LNCAP (cell line): ENCODE results near the gene POU3F1.

Experiments
- CTCF ChIP-seq: fragments of 450-650 bp; IDR thresholded peaks from 2 replicates; pipeline ENCODE4 v1.5.1; 2017; ENCODE audit warnings: mild to moderate bottlenecking

POU3F1 gene

DNA sequence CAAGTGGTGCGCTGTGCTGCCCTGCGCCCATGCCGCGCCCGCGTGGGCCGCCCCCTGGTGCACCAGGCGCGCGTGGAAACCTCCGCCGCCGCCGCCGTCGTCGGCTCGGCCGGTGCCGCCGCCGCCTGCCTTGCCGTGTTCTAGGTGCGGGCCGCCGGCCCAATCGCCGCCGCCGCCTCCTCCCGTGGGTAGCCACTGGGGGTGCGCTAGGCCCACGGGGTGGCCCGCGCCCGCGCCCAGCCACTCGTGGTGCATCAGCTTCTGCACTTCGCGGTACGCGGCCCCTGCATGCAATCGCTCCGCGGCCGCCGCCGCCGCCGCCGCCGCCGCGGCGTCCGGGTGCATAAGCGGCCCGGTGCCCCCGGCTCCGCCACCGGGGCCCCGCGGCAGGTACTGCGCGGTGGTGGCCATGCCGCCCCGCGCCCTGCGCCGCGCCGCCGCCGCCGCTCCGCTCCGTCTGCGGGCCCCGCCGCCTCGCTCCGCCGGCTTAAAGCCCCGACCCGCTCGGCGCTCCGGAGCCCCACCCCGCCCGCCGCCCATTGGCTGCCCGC lies at the start of gene POU3F1:
Gene POU3F1, minus strand, starts transcription at position 461 of the 551 bp plus-strand sequence. Its CDS starts 50 bp downstream, at position 411.
- no peak for TF ChIP-seq CTCF

DNA sequence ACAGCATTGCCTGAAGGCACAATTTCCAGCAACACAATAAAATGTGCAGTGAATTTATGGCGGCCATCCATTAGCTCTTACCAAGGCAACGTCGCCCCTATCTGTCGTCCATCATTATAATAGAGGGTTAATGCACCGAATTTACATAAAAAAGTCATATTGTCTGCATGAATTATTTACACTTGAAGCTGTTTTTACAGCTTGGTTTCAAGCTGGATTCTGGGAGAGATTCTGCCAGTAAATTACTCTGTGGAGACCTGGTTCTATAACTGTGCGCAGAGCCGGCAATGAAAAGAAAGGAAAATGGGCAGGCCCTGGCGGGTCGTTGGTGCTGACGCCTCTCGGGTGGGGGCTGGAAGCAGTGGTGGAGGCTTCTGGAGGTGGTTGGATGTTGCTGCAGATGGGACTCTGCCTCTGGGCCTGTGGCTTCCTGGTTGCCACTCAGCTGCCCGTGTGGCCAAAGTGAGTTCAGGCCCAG lies 48.9 kb upstream of the POU3F1 start:
- TF ChIP-seq CTCF, result no peak

GRCh38 chr1:38094711-38095290 lies 48.2 kb upstream of the POU3F1 start:
- TF ChIP-seq CTCF, result no peak

DNA sequence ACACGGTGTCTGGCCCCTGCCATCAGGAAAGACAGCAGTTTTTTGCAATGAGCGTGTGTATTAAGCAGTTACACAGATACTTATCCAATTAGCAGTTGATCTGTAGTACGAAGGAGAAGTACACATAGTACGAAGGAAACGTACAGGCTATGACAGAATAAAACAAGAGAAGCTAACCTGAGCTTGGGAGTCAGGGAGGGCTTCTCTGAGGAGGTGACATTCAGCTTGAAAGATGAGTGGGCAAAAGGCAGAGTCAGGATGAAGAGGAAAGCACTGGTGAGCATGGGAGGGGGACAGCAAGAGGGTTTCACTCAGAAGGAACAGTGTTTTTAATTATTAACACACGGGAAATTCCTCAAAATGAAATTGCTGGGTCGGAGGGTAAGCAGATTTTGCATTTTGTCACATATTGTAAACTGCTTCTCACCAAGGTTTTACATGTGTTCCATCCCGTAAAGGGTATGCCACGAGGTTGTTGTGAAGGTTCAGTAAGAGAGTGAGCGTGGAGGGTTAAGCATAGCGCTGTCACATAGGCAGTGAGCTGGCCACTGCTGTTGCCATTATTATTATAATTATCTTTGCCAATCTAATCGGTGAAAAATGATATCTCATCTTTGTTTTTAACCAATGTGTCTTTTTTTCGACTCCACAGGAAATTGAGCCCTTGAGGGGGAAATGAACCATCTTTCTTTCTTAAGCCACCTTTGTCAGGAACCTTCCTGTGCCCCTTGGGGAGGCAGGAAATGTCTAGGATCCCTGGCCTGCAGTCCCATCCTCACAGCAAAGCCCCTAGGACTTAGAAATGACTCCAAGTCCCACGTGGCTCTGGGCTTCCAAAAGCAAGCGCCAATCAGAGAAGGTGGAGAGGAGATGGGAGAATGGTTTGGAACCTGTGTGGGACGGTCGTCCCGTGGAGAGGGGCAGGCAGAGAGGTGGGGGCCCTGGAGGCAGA lies 47.3 kb upstream of the POU3F1 start:
- no peak for TF ChIP-seq CTCF

DNA sequence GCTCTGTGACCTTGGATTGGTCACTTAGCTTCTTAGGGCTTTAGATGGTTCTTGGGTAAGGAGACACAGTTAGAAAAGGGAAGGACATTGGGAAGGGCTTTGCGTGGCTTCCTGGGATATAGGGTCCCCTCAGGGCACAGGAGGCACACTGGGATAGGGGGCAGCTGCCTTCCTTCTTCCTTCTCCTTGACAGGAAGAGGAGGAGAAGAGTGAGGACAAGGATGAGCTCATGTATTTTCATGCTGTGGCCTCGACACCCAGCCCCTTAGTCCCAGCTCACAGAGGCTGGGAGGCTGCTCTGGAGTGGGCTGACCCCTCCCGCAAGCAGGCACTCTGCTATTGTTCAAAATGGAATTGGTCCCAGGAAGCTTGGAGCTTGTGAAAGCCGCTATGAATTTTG lies 45.7 kb upstream of the POU3F1 start:
- no peak for TF ChIP-seq CTCF

GRCh38 chr1:38090796-38091195 lies 44.2 kb upstream of the POU3F1 start:
- no peak for TF ChIP-seq CTCF

DNA sequence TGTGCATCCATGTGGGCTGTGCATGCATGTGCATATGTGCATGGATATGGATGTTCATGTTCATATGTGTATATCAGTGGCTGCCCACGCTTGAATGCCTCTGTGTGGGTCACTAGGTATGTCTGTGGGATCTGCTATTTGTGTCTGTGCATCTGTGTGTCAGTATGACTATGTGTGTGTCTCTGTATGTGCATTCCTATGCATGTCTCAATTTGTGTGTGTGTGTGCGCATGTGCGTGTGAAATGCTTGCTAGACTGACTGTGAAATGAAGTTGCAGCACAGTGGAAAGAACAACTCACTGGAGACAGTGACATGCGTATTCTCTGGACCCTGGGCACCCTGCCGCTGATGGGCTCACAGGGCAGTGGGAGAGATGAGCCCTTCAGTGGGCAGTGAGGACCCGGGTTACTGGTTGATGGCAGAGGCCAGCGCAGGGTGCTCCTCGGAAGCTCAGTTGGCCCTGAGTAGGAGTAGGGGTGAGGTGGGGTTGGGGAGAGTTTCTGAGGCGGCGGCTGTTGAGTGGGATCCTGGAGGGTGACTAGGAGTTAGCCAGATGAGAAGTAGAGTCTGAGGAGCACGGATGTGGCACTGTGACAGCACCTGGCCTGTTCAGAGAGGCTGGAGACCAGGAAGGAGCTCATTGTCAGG lies 43.2 kb upstream of the POU3F1 start:
- TF ChIP-seq CTCF, result no peak
